HepG2 (cell line): ENCODE results near the gene NME1. TPM values are rescaled to one million over a fixed set of nuclear protein-coding genes. Genes with fewer than 3 reads are reported as not detected.

Experiments
- ETV6 ChIP-seq: sonication (generic); formaldehyde crosslinking; conservative IDR thresholded peaks from 2 replicates; pipeline ENCODE4 v1.4.0; 2020; ENCODE audit warnings: missing genetic modification reagents
- MYNN ChIP-seq: sonication (generic); formaldehyde crosslinking; IDR thresholded peaks from 2 replicates; pipeline ENCODE4 v1.4.0; 2020; ENCODE audit warnings: mild to moderate bottlenecking, low read depth, missing genetic modification reagents
- NFKBIZ ChIP-seq: IDR thresholded peaks from 2 replicates; pipeline ENCODE4 v1.6.1; 2018; ENCODE audit warnings: missing genetic modification reagents, missing compliant biosample characterization
- PATZ1 ChIP-seq: sonication (generic); formaldehyde crosslinking; IDR thresholded peaks from 2 replicates; pipeline ENCODE4 v1.4.0; 2020; ENCODE audit warnings: missing genetic modification reagents
- RARG ChIP-seq: sonication (generic); formaldehyde crosslinking; IDR thresholded peaks from 2 replicates; pipeline ENCODE4 v1.4.0; 2020; ENCODE audit warnings: low read depth, mild to moderate bottlenecking, missing genetic modification reagents
- REST ChIP-seq, 2 experiments: IDR thresholded peaks; 2 replicates each; pipeline ENCODE4 v1.6.1; 2011 to 2012; ENCODE audit warnings: low read length in 2 of 2, borderline replicate concordance in 1 of 2, low read depth in 1 of 2, mild to moderate bottlenecking in 1 of 2, moderate library complexity in 1 of 2
- ZBTB43 ChIP-seq: sonication (generic); formaldehyde crosslinking; conservative IDR thresholded peaks from 2 replicates; pipeline ENCODE4 v1.4.0; 2020; ENCODE audit warnings: missing genetic modification reagents
- ZNF354B ChIP-seq: sonication (generic); formaldehyde crosslinking; IDR thresholded peaks from 2 replicates; pipeline ENCODE4 v1.8.0; 2022; ENCODE audit warnings: mild to moderate bottlenecking, missing genetic modification reagents
- ZNF629 ChIP-seq: sonication (generic); formaldehyde crosslinking; conservative IDR thresholded peaks from 2 replicates; pipeline ENCODE4 v1.5.0; 2020; ENCODE audit warnings: missing genetic modification reagents
- polyA plus RNA-seq, 8 experiments: library from polyadenylated mRNA; depleted of rRNA in 3 of 8; stranded (reverse) in 7 of 8; unstranded in 1 of 8; fragments of >200 nt; fragmentation: Illumina TruSeq in 4 of 8; extraction: Trizol in 4 of 8; gene quantifications; 2 replicates each; pipeline versions ENCODE4 v1.2.1 to v1.2.3, GENCODE V29; 2011 to 2016; ENCODE audit warnings: low read depth in 4 of 8, missing spikeins in 1 of 8, mixed read lengths in 1 of 8; ENCODE audit not compliant: insufficient read depth in 1 of 8
- total RNA-seq, 5 experiments: library from RNA; depleted of rRNA; stranded (reverse); fragments of >200 nt; fragmentation: Illumina TruSeq; extraction: Trizol; gene quantifications; 2 replicates each; pipeline ENCODE4 v1.2.3, GENCODE V29; 2016; ENCODE audit warnings: low read depth in 1 of 5
- TF ChIP-seq, protein P1 (sequence below): sonication (generic); formaldehyde crosslinking; IDR thresholded peaks from 2 replicates; pipeline ENCODE4 v1.4.0; 2020; ENCODE audit warnings: low read depth, mild to moderate bottlenecking, missing genetic modification reagents
- TF ChIP-seq, protein P2 (sequence below): sonication (generic); formaldehyde crosslinking; IDR thresholded peaks from 2 replicates; pipeline ENCODE4 v1.5.0; 2020; ENCODE audit warnings: missing genetic modification reagents
- TF ChIP-seq, protein P3 (sequence below): sonication (generic); formaldehyde crosslinking; IDR thresholded peaks from 2 replicates; pipeline ENCODE4 v1.5.0; 2020; ENCODE audit warnings: mild to moderate bottlenecking, missing genetic modification reagents, borderline replicate concordance

NME1 gene
- total and polyA plus RNA-seq, 2 of the 13 experiments (the other 11 are each of a cell fraction or from before 2014, with no cell fraction given), result 295 to 516 TPM

DNA sequence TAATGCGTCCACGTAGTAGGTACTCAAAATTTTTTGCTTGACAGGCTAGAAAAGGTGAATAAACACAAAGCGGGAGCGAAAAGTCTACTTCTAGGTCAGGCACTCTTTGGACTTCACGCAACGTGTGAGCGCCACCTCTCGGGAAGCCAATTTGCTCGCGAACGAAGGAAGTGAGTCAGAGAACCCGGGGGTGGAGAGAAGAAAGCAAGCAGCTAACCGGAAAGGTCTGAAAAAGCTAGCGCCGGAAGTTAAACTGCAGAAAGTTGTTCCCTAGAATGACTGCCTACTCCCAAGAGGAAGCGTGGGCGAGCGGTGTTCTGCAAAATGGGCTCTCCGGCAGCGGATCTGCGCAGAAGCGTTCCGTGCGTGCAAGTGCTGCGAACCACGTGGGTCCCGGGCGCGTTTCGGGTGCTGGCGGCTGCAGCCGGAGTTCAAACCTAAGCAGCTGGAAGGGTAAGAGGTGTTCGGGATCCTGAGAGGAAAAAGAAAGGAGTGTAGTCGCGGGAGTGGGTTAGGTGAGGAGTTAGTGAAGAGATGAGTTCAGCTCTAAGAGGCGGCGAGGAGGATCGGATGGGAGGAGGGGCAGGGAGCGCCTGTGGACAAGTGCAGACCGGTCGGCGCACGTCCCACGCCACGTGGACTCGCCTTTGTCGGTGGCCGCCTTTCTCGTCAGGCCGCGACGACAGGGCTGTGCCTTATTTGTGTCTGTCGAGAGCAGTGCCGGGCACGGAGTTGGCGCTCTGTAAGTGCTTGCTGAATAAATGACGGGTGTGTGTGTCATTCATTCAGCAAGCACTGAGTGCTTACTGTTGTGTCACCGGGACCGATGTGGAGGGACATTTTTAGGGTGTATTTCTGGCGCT is at the start of gene NME1 (continued):
- TF ChIP-seq, protein P1, sequence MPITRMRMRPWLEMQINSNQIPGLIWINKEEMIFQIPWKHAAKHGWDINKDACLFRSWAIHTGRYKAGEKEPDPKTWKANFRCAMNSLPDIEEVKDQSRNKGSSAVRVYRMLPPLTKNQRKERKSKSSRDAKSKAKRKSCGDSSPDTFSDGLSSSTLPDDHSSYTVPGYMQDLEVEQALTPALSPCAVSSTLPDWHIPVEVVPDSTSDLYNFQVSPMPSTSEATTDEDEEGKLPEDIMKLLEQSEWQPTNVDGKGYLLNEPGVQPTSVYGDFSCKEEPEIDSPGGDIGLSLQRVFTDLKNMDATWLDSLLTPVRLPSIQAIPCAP (CRISPR knock-in tag), result peak; percentile 93; the same call in 1 of the 2 replicates
- peak; percentile 79 for TF ChIP-seq ZNF629 (CRISPR knock-in tag)
- peak; percentile 97 for TF ChIP-seq MYNN (CRISPR knock-in tag)
- TF ChIP-seq, protein P2, sequence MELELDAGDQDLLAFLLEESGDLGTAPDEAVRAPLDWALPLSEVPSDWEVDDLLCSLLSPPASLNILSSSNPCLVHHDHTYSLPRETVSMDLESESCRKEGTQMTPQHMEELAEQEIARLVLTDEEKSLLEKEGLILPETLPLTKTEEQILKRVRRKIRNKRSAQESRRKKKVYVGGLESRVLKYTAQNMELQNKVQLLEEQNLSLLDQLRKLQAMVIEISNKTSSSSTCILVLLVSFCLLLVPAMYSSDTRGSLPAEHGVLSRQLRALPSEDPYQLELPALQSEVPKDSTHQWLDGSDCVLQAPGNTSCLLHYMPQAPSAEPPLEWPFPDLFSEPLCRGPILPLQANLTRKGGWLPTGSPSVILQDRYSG (CRISPR knock-in tag), result no peak
- TF ChIP-seq ZBTB43 (CRISPR knock-in tag), result peak; percentile 84
- peak in 1 of 2 experiments; percentile 85; a peak in 2 of 4 replicates for TF ChIP-seq REST (IDR thresholded peaks at IDR 0.05; ENCODE audit: borderline replicate concordance in 1 of 2, low read depth in 1 of 2, low read length in 2 of 2)
- TF ChIP-seq ZNF354B, result peak; percentile 74; the same call in 1 of the 2 replicates
- peak; percentile 97; the same call in 1 of the 2 replicates for TF ChIP-seq RARG (CRISPR knock-in tag)
- peak; percentile 98 for TF ChIP-seq ETV6 (CRISPR knock-in tag)
- TF ChIP-seq, protein P3, sequence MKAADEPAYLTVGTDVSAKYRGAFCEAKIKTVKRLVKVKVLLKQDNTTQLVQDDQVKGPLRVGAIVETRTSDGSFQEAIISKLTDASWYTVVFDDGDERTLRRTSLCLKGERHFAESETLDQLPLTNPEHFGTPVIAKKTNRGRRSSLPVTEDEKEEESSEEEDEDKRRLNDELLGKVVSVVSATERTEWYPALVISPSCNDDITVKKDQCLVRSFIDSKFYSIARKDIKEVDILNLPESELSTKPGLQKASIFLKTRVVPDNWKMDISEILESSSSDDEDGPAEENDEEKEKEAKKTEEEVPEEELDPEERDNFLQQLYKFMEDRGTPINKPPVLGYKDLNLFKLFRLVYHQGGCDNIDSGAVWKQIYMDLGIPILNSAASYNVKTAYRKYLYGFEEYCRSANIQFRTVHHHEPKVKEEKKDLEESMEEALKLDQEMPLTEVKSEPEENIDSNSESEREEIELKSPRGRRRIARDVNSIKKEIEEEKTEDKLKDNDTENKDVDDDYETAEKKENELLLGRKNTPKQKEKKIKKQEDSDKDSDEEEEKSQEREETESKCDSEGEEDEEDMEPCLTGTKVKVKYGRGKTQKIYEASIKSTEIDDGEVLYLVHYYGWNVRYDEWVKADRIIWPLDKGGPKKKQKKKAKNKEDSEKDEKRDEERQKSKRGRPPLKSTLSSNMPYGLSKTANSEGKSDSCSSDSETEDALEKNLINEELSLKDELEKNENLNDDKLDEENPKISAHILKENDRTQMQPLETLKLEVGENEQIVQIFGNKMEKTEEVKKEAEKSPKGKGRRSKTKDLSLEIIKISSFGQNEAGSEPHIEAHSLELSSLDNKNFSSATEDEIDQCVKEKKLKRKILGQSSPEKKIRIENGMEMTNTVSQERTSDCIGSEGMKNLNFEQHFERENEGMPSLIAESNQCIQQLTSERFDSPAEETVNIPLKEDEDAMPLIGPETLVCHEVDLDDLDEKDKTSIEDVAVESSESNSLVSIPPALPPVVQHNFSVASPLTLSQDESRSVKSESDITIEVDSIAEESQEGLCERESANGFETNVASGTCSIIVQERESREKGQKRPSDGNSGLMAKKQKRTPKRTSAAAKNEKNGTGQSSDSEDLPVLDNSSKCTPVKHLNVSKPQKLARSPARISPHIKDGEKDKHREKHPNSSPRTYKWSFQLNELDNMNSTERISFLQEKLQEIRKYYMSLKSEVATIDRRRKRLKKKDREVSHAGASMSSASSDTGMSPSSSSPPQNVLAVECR (CRISPR knock-in tag), result peak; percentile 100
- TF ChIP-seq NFKBIZ (CRISPR knock-in tag), result peak; percentile 98
- peak; percentile 77 for TF ChIP-seq PATZ1 (CRISPR knock-in tag)
